ENCODE results near the gene KPNA5.
"Not testable (repeated sequence)": the region's sequence is repeated elsewhere in the genome, so short reads cannot be mapped to it uniquely, and the experiment has no call there.

GRCh38 chr6:116693275-116693674, 12.3 kb downstream of the KPNA5 start:
- TF ChIP-seq POLR2A (conservative IDR thresholded peaks at IDR 0.05); PBX2 (CRISPR knock-in tag; IDR thresholded peaks at IDR 0.05; ENCODE audit: low read depth); PBX2 (tag; conservative IDR thresholded peaks at IDR 0.05; ENCODE audit: low read depth); KDM1A (IDR thresholded peaks at IDR 0.05); NCOA1 (IDR thresholded peaks at IDR 0.05; ENCODE audit: low read depth); YY1 (IDR thresholded peaks at IDR 0.05; ENCODE audit: borderline replicate concordance in 1 of 3, control insufficient read depth in 1 of 3, extremely low read depth in 1 of 3, insufficient read depth in 3 of 3, insufficient read length in 1 of 3, insufficient replicate concordance in 2 of 3, low read depth in 1 of 3, low read length in 2 of 3): not testable (repeated sequence)
- TF ChIP-seq, protein P1, sequence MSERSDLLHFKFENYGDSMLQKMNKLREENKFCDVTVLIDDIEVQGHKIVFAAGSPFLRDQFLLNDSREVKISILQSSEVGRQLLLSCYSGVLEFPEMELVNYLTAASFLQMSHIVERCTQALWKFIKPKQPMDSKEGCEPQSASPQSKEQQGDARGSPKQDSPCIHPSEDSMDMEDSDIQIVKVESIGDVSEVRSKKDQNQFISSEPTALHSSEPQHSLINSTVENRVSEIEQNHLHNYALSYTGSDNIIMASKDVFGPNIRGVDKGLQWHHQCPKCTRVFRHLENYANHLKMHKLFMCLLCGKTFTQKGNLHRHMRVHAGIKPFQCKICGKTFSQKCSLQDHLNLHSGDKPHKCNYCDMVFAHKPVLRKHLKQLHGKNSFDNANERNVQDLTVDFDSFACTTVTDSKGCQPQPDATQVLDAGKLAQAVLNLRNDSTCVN (CRISPR knock-in tag; IDR thresholded peaks at IDR 0.05) = not testable (repeated sequence)
- TF ChIP-seq, protein P2, sequence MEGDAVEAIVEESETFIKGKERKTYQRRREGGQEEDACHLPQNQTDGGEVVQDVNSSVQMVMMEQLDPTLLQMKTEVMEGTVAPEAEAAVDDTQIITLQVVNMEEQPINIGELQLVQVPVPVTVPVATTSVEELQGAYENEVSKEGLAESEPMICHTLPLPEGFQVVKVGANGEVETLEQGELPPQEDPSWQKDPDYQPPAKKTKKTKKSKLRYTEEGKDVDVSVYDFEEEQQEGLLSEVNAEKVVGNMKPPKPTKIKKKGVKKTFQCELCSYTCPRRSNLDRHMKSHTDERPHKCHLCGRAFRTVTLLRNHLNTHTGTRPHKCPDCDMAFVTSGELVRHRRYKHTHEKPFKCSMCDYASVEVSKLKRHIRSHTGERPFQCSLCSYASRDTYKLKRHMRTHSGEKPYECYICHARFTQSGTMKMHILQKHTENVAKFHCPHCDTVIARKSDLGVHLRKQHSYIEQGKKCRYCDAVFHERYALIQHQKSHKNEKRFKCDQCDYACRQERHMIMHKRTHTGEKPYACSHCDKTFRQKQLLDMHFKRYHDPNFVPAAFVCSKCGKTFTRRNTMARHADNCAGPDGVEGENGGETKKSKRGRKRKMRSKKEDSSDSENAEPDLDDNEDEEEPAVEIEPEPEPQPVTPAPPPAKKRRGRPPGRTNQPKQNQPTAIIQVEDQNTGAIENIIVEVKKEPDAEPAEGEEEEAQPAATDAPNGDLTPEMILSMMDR (IDR thresholded peaks at IDR 0.05 in 2 of 3, conservative IDR thresholded peaks at IDR 0.05 in 1 of 3; ENCODE audit: insufficient read depth in 2 of 3, low read depth in 1 of 3, low read length in 3 of 3) = not testable (repeated sequence)
